GM19025 (cell line): Measurements from ENCODE around the gene MACROH2A2.
"Not testable (repeated sequence)": the region's sequence is repeated elsewhere in the genome, so short reads cannot be mapped to it uniquely, and the experiment has no call there.

Experiments
- ATAC-seq: cut with Tn5 transposase; IDR thresholded peaks from one replicate; pipeline ENCODE4 v1.9.1; 2021; ENCODE audit warnings: mild to moderate bottlenecking, low read depth, moderate library complexity; ENCODE audit not compliant: unreplicated experiment

Gene MACROH2A2

GRCh38 chr10:70146489-70147258 lies 94.0 kb downstream of the MACROH2A2 start, which contains the start of gene TYSND1:
TYSND1 (minus strand) TSS chr10:70146700; CDS start chr10:70146586, 114 bp downstream.
- peak; percentile 88 for ATAC-seq

GRCh38 chr10:70147259-70147625 lies 94.6 kb downstream of the MACROH2A2 start:
- no peak for ATAC-seq

- ATAC-seq: no peak
Observed at GRCh38 chr10:70148516-70148915, 95.9 kb downstream of the MACROH2A2 start.

GRCh38 chr10:70155255-70155838 lies 102.7 kb downstream of the MACROH2A2 start:
- no peak for ATAC-seq

- no peak for ATAC-seq
Observed at GRCh38 chr10:70158113-70158512, 105.5 kb downstream of the MACROH2A2 start.

- not testable (repeated sequence) for ATAC-seq
Observed at GRCh38 chr10:70159366-70159765, 106.7 kb downstream of the MACROH2A2 start.

- ATAC-seq: no peak
Observed at GRCh38 chr10:70160798-70161197, 108.2 kb downstream of the MACROH2A2 start.
